HG02588 (cell line): ENCODE data around the gene SRCAP.

ENCODE experiments used
- ATAC-seq: cut with Tn5 transposase; IDR thresholded peaks from one replicate; pipeline ENCODE4 v1.9.1; 2021; ENCODE audit warnings: mild to moderate bottlenecking, moderate library complexity; ENCODE audit not compliant: unreplicated experiment

The SRCAP gene

GRCh38 chr16:30728899-30729672, 30.1 kb downstream of the SRCAP start:
- ATAC-seq, result no peak

GRCh38 chr16:30731411-30731810, 32.4 kb downstream of the SRCAP start:
- ATAC-seq, result no peak

DNA sequence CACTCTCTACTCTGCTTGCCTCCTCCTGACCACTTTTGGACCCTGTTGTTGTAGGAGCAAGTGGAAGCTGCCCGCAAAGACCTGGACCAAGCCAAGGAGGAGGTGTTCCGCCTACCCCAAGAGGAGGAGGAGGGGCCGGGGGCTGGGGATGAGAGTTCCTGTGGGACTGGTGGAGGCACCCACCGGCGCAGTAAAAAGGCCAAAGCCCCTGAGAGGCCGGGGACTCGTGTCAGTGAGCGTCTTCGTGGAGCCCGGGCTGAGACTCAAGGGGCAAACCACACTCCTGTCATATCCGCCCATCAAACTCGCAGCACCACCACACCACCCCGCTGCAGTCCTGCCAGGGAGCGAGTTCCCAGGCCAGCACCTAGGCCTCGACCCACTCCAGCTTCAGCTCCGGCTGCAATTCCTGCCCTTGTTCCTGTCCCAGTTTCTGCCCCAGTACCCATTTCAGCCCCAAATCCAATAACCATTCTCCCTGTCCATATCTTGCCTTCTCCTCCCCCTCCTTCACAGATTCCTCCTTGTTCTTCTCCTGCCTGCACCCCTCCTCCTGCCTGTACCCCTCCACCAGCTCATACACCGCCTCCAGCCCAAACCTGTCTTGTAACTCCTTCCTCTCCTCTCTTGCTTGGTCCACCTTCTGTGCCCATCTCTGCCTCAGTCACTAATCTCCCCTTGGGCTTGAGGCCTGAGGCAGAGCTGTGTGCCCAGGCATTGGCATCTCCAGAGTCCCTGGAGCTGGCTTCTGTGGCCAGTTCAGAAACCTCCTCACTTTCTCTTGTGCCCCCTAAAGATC, 38.2 kb downstream of the SRCAP start:
- ATAC-seq, result no peak

- ATAC-seq, result no peak
Measured at GRCh38 chr16:30737794-30738648, 39.0 kb downstream of the SRCAP start.

GRCh38 chr16:30738984-30739951, 40.3 kb downstream of the SRCAP start:
- no peak for ATAC-seq

GRCh38 chr16:30740364-30741251, 41.6 kb downstream of the SRCAP start:
- ATAC-seq, result no peak

DNA sequence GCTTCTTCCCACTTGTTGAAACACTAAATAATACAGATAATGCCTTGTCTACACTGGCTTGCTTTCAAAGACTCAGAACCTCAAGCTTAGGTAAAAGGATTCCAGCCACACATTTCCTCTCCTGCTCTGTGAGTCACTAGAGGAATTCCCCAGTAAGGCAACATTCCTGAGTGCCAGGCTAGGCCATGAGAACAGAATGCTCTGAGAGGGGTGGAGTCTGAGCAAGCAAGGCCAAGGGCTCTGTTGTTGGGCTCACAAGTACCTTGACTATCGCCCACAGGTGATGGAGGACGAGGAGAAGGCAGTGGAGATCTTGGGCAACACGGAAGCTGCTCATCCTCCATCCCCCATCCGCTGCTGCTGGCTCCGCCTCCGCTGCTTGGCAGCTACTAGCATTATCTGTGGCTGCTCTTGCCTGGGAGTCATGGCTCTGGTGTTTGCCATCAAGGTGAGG, 42.5 kb downstream of the SRCAP start:
- ATAC-seq, result no peak

GRCh38 chr16:30743716-30744115, 44.7 kb downstream of the SRCAP start:
- no peak for ATAC-seq

- ATAC-seq, result no peak
Measured at GRCh38 chr16:30744183-30744582, 45.2 kb downstream of the SRCAP start.

DNA sequence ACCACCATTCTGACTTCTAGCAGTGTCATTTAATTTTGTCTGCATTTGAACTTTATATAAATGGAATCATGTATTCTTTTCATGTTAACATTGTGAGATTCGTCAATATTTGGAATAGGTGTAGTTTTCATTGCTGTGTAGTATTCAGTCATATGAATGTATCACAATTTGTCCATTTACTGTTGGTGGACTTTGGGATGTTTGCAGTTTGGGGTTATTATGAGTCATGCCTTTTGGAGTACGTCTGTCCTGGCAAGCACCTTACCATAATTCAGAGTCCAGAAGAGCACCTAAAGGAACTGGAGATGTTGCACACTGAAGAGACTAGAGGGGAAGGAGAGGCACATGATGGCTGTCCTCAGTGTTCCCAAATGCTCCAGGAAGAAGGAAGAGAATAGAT, 46.1 kb downstream of the SRCAP start:
- no peak for ATAC-seq

GRCh38 chr16:30746638-30747175, 47.7 kb downstream of the SRCAP start:
- no peak for ATAC-seq

GRCh38 chr16:30747331-30747730, 48.4 kb downstream of the SRCAP start:
- no peak for ATAC-seq

DNA sequence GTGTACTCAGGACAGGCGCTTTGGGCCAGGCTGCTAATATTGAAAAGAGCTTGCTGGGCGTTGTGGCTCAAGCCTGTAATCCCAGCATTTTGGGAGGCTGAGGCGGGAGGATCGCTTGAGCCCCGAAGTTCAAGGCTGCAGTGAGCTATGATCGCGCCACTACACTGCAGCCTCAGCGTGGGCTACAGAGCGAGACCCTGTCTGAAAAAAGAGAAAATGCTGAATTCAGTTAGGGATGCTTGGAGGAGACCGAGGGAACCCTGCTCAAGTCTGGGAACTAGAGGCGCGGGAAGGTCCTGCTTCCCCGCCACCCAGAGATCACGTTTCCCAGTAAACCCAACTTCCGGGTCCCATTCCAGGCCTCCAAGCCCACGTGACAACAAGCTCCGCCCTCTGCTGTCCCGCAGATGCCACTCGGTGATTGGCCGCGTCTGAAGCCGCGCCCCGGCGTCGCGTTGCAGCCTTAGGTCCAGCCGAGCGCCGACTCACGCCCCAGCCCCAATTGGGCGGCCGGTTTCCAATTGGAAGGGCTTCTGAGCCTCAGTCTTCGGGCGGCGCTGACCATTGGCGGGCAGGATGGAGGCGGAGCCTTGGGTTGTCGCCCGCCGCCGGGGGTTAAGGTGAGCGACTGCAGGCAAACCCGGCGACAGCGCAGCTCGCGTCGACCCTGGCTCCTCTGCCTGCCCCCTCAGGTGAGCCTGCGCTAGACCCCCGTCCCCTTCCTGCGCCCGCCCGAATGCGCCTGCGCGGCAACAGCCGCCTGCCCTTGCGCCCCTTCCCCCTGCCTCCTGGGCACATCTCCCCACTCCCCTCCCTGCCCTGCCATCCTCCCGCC, 49.0 kb downstream of the SRCAP start, which contains the start of gene PHKG2:
TSS of gene PHKG2 (plus strand) at position 627 of the 835 bp plus-strand sequence. CDS start 396 bp downstream, outside the sequence.
- peak; percentile 91 for ATAC-seq

GRCh38 chr16:30748634-30749445, 49.9 kb downstream of the SRCAP start:
- ATAC-seq, result peak; percentile 6

DNA sequence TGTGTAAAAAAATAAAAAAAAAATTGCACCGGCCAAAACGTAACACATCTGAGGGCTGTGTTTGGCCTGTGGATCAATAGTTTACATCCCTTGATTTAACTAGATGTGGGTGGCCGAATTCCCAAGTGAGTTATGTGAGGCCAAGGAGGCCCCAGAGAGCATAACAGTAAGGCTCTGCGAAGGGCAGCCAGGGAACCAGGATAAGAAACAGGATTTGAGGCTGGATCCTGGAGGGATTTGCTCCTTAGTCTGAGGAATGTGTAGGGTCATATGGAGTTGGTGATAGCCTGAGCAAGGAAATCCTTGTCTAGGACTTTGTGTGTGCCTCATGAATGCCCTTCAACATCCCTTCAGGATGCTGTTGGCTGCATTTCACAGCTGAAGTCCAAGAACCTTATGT, 51.2 kb downstream of the SRCAP start:
- no peak for ATAC-seq

DNA sequence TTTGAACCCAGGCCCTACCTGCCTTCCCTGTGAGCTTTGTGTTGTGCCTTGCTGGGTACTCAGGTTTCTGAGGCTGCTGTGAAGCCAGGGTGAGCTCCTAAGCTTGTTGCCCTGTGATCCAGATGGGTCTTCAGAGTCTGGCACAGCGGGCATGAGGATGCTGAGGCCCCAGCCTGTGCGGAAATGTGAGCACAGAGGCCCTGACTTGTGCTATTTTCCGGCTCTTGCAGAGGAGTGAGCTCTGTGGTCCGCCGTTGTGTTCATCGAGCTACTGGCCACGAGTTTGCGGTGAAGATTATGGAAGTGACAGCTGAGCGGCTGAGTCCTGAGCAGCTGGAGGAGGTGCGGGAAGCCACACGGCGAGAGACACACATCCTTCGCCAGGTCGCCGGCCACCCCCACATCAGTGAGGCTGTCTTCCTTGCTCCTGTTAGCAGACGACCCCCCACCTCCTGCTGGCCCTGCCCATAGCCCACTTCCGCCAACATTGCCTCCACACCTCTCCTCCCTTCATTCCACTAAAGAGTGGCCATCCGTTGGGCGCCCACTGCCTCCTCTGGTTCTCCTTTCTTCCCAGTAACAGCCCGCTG, 52.0 kb downstream of the SRCAP start:
- no peak for ATAC-seq

- ATAC-seq, result no peak
Measured at GRCh38 chr16:30753596-30753995, 54.6 kb downstream of the SRCAP start.
